ENCODE measurements around the gene ZFAND3.
"Not testable (repeated sequence)": the region's sequence is repeated elsewhere in the genome, so short reads cannot be mapped to it uniquely, and the experiment has no call there.

Gene ZFAND3

GRCh38 chr6:37940074-37940847, 120.7 kb downstream of the ZFAND3 start:
- DNase-seq = no peak

GRCh38 chr6:37941871-37942270, 122.3 kb downstream of the ZFAND3 start:
- DNase-seq = no peak

GRCh38 chr6:37942606-37943376, 123.3 kb downstream of the ZFAND3 start:
- DNase-seq = no peak

GRCh38 chr6:37943436-37944058, 124.0 kb downstream of the ZFAND3 start:
- no peak for DNase-seq

GRCh38 chr6:37946057-37946456, 126.5 kb downstream of the ZFAND3 start:
- no peak for DNase-seq

GRCh38 chr6:37947468-37947867, 127.9 kb downstream of the ZFAND3 start:
- no peak for DNase-seq

GRCh38 chr6:37948584-37948983, 129.1 kb downstream of the ZFAND3 start:
- not testable (repeated sequence) for DNase-seq

- DNase-seq = no peak
Observed at GRCh38 chr6:37952027-37952426, 132.5 kb downstream of the ZFAND3 start.

GRCh38 chr6:37954791-37955190, 135.3 kb downstream of the ZFAND3 start:
- DNase-seq = no peak

- no peak for DNase-seq
Observed at GRCh38 chr6:37956711-37957275, 137.3 kb downstream of the ZFAND3 start.

- DNase-seq = no peak
Observed at GRCh38 chr6:37959061-37959460, 139.5 kb downstream of the ZFAND3 start.

GRCh38 chr6:37960139-37960935, 140.8 kb downstream of the ZFAND3 start:
- no peak for DNase-seq

- DNase-seq = peak; percentile 1
Observed at GRCh38 chr6:37962481-37963080, 143.1 kb downstream of the ZFAND3 start.

- no peak for DNase-seq
Observed at GRCh38 chr6:37965964-37966676, 146.6 kb downstream of the ZFAND3 start.

- DNase-seq = no peak
Observed at GRCh38 chr6:37966801-37967200, 147.3 kb downstream of the ZFAND3 start.

GRCh38 chr6:37967651-37968050, 148.1 kb downstream of the ZFAND3 start:
- no peak for DNase-seq

- no peak for DNase-seq
Observed at GRCh38 chr6:37971266-37971665, 151.7 kb downstream of the ZFAND3 start.

- no peak for DNase-seq
Observed at GRCh38 chr6:37971711-37972390, 152.3 kb downstream of the ZFAND3 start.

GRCh38 chr6:37972994-37973757, 153.6 kb downstream of the ZFAND3 start:
- no peak for DNase-seq

- no peak for DNase-seq
Observed at GRCh38 chr6:37974381-37974780, 154.9 kb downstream of the ZFAND3 start.

Measured in central memory CD4-positive, alpha-beta T cell (primary cell).